D721Med (cell line): ENCODE measurements around the gene CEP170B.
A peak's percentile ranks its signal among the peaks of the same experiment; 100 is the strongest.
"Not testable (repeated sequence)": the region's sequence is repeated elsewhere in the genome, so short reads cannot be mapped to it uniquely, and the experiment has no call there.

Experiments
- DNase-seq: peaks from one replicate; pipeline ENCODE4 v3.0.0; 2011; ENCODE audit warnings: low spot score; ENCODE audit not compliant: insufficient read length
- FAIRE-seq: peaks from 2 replicates; lab custom pipeline; 2011; peaks lifted over from hg19 to GRCh38; lab: Jason Lieb, UNC
- CTCF ChIP-seq: IDR thresholded peaks from 2 replicates; pipeline ENCODE4 v1.5.1; 2012; ENCODE audit warnings: mild to moderate bottlenecking, control low read depth; ENCODE audit not compliant: insufficient read depth; ENCODE audit errors: missing control alignments

CEP170B gene

GRCh38 chr14:104899781-104900180 lies 34.7 kb downstream of the CEP170B start:
- DNase-seq, result no peak
- no peak for TF ChIP-seq CTCF
- FAIRE-seq, result no peak

GRCh38 chr14:104900639-104901512 lies 35.8 kb downstream of the CEP170B start:
- DNase-seq (no peak), FAIRE-seq (no peak)
- TF ChIP-seq CTCF, result no peak

- no peak for FAIRE-seq
- no peak for DNase-seq
- no peak for TF ChIP-seq CTCF
These were observed 38.9 kb downstream of the CEP170B start for GRCh38 chr14:104903990-104904389.

GRCh38 chr14:104904650-104905578 lies 39.8 kb downstream of the CEP170B start:
- DNase-seq, FAIRE-seq: not testable (repeated sequence)

- FAIRE-seq, DNase-seq: not testable (repeated sequence)
These were observed 40.5 kb downstream of the CEP170B start for GRCh38 chr14:104905579-104905933.

DNA sequence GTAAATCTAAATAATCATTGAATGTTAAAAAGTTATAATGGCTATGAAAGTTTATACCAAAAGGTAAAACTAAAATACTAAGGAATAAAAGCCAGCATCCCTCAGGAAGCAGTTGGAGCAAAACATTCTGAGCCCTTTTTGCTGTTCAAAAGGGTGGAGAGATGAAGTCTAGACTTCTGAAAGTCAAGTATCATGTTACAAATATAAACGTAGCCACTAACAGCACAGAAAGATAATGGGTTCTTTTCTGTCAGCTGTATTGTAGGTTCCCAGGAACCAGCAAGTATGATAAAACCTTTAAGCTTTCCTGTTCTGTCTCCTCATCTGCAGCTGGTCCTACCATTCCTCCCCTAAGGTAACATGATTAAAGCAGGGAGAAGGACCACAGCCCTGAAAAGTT lies 43.2 kb downstream of the CEP170B start:
- no peak for DNase-seq
- TF ChIP-seq CTCF, result no peak
- no peak for FAIRE-seq

DNA sequence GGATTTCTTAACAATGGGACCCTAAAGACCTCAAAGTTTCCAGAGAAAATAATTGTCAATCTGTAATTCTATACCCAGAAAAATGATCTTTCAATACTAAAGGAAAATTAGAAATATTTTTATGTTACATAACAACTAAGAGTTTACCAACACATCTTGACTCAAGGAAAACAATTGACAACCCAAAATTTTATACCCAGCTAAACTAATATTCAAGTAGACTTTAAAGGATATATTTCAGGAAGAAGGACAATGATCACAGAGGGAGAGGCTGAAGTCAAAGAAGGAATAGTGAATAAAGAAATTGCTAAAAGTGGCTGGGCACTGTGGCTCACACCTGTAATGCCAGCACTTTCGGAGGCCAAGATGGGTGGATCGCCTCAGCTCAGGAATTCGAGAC lies 47.0 kb downstream of the CEP170B start:
- TF ChIP-seq CTCF, result no peak
- no peak for FAIRE-seq
- DNase-seq, result no peak

- DNase-seq (peak; percentile 6), FAIRE-seq (peak; percentile 35)
- TF ChIP-seq CTCF, result no peak
These were observed 48.4 kb downstream of the CEP170B start for GRCh38 chr14:104913435-104913834.
